Measurements from ENCODE around the gene LY6G6F.

The LY6G6F gene

GRCh38 chr6:31706599-31706998, at the start of gene LY6G6F:
LY6G6F (plus strand) TSS chr6:31706866; CDS start chr6:31706907, 41 bp downstream.
- no peak for DNase-seq (ENCODE audit: low spot score)

- no peak for DNase-seq (ENCODE audit: low spot score)
Measured at GRCh38 chr6:31657406-31658157, 49.1 kb upstream of the LY6G6F start.

GRCh38 chr6:31658158-31658688, 48.4 kb upstream of the LY6G6F start:
- no peak for DNase-seq (ENCODE audit: low spot score)

GRCh38 chr6:31658983-31659648, 47.5 kb upstream of the LY6G6F start:
- no peak for DNase-seq (ENCODE audit: low spot score)

GRCh38 chr6:31659649-31660380, 46.9 kb upstream of the LY6G6F start:
- peak; percentile 55 for DNase-seq (ENCODE audit: low spot score)

- DNase-seq (ENCODE audit: low spot score), result peak; percentile 89
Measured at GRCh38 chr6:31660381-31661261, 46.0 kb upstream of the LY6G6F start, which contains the start of gene C6orf47. C6orf47 (minus strand) TSS chr6:31660778; CDS start chr6:31659947, 831 bp downstream.

GRCh38 chr6:31661262-31662123, 45.2 kb upstream of the LY6G6F start:
- no peak for DNase-seq (ENCODE audit: low spot score)

- DNase-seq (ENCODE audit: low spot score), result no peak
Measured at GRCh38 chr6:31662124-31662723, 44.4 kb upstream of the LY6G6F start.

GRCh38 chr6:31663126-31663960, 43.3 kb upstream of the LY6G6F start:
- DNase-seq (ENCODE audit: low spot score), result peak; percentile 36

- peak; percentile 82 for DNase-seq (ENCODE audit: low spot score)
Measured at GRCh38 chr6:31663961-31664789, 42.5 kb upstream of the LY6G6F start.

- peak; percentile 84 for DNase-seq (ENCODE audit: low spot score)
Measured at GRCh38 chr6:31664790-31665500, 41.7 kb upstream of the LY6G6F start, which contains the start of gene GPANK1. GPANK1 (minus strand) TSS chr6:31664997; CDS start chr6:31664478, 519 bp downstream.

GRCh38 chr6:31665501-31666336, 40.9 kb upstream of the LY6G6F start, which contains the start of gene CSNK2B:
CSNK2B (plus strand) TSS chr6:31666080; CDS start chr6:31666832, 752 bp downstream.
- DNase-seq (ENCODE audit: low spot score), result peak; percentile 95

GRCh38 chr6:31666337-31666965, 40.2 kb upstream of the LY6G6F start:
- no peak for DNase-seq (ENCODE audit: low spot score)

- DNase-seq (ENCODE audit: low spot score), result no peak
Measured at GRCh38 chr6:31669676-31670075, 37.0 kb upstream of the LY6G6F start, which contains the start of gene LY6G5B. LY6G5B (plus strand) TSS chr6:31669976; CDS start chr6:31670951, 975 bp downstream.

GRCh38 chr6:31676322-31676903, 30.3 kb upstream of the LY6G6F start:
- DNase-seq (ENCODE audit: low spot score), result no peak
